ENCODE results near the gene PARP16.

Gene PARP16, protein sequence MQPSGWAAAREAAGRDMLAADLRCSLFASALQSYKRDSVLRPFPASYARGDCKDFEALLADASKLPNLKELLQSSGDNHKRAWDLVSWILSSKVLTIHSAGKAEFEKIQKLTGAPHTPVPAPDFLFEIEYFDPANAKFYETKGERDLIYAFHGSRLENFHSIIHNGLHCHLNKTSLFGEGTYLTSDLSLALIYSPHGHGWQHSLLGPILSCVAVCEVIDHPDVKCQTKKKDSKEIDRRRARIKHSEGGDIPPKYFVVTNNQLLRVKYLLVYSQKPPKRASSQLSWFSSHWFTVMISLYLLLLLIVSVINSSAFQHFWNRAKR

DNA sequence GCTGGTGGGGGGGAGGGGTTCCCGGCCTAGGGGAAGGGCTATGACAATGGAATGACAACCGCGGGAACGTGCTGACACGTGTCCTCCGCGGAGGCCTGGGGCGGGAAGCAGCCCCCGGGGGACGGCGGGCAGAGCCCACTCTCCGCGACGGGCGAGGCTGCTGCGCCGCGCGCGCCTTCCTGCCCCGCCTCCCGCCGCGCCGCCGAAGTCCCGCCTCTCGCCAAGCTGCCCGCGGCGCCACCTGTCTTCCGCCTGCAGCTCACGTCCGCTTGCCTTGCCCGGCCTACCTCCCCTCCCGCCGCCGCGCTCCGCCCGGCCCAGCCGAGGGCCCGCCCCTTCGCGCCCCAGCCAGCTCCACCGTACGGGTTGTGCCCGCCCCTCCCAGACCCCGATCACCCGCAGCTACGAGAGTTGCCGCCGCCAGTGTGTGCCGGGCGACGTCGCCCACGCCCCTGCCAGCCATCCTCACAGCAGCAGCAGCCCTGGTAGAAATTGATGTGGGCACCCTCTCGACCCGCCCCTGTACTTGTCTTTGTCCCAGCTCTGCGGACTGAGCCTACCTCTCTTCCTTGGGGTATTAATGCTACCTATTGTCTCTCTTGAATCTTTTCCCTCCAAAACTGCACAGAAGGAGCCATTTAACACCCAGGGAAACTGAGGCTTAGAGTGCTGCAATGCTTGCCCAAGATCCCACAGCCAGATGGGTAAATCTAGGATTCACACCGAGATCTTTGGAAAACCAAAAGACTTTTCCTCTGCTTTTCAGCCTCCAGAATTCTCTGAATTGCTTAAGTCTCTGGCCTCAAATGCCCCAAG lies at the start of gene PARP16:
Gene PARP16, minus strand, starts transcription at position 180 of the 816 bp plus-strand sequence. CDS start 457 bp downstream, outside the sequence.
- DNase-seq, result peak; percentile 60

DNA sequence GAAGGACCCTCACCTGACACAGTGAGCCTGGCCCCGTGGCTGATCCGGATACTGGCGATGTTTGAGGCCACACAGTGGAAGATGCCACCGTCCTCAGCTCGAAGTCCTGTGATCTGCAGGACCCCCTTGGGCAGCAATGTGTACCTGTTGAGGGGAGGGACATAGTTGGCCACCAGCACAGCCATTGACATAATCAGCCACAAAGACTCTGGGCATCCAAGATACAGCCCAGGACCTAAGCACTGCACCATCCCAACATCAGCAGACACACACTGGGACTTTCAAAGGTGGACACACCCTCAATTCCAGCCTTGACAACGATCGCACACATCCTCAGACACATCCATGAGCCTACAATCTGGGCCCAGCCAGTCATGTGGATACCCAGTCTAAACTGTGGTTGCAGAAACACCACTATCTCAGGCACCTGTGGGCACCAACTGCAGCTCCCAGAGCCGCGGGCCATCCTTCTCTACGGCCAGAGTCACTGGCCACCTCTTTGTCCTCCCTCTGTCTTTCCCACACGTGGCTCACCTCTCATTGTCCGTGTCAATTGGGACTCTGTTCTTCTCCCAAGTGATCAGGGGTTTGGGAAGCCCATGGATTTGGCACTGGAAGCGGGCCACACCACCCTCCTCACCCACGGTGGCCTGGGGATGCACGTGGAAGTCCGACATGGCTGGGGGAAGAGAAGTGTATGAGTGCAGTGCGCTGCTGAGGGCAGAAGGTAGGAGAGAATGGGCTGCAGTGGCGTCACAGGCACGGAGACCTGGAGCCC lies 48.8 kb upstream of the PARP16 start:
- no peak for DNase-seq

- no peak for DNase-seq
Measured at GRCh38 chr15:65334586-65335231, 48.0 kb upstream of the PARP16 start.

DNA sequence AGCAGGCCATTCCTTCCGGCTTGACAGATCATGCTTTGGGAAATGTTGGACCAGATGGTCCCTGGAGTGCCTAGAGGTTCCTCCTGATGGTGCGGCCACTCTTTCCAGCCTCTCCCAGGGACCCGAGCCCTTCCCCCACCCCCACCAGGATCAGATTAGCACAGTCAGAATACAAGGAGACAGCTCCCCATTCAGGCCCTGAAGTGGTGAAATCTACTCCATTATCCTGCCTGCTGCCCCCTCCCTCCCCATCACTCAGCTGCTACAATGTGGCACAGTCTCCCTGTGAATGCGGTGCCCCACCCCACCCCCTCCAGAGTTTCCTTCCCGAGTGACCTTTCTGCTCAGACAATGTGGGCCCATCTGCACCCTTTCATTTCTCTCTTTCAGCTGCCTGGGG lies 47.2 kb upstream of the PARP16 start:
- DNase-seq, result no peak

- no peak for DNase-seq
Measured at GRCh38 chr15:65333148-65333820, 46.6 kb upstream of the PARP16 start.

DNA sequence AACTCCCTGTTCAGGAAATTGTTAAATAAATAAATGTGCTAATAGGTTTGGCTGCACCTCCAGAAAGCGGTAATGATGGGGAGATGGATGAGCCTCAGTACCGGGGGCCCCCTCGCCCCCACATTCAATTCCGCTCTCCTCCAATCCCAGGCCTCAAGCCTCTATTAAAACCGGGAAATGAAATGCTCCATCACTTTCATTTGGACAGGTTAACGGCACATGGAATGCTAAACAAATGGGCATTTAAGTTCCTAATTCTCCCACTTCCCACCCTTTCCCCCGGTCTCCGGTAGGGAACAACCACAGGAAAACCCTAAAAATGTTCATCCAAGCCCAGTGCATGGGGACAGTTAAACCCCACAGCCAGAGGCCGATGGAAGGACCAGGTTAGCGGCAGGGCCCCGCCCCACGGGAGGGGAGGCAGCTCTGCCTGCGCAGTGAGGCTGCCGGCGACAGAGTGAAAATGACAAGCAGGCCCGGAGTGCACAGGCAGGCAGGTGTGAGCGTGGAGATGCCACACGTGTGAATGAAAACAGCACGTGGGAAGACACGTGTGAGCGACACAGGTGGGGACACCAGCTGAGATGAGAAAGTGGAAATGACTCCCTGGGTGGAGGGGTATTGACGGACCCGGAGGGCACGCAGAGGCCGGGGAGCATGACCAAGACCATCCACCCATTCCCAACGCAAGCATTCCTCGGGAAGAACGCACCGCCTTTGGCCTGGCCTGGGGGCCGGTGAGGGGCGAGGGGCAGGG lies 45.9 kb upstream of the PARP16 start:
- DNase-seq, result no peak

- DNase-seq, result no peak
Measured at GRCh38 chr15:65331811-65332210, 45.1 kb upstream of the PARP16 start.

GRCh38 chr15:65330934-65331645 lies 44.4 kb upstream of the PARP16 start:
- no peak for DNase-seq

DNA sequence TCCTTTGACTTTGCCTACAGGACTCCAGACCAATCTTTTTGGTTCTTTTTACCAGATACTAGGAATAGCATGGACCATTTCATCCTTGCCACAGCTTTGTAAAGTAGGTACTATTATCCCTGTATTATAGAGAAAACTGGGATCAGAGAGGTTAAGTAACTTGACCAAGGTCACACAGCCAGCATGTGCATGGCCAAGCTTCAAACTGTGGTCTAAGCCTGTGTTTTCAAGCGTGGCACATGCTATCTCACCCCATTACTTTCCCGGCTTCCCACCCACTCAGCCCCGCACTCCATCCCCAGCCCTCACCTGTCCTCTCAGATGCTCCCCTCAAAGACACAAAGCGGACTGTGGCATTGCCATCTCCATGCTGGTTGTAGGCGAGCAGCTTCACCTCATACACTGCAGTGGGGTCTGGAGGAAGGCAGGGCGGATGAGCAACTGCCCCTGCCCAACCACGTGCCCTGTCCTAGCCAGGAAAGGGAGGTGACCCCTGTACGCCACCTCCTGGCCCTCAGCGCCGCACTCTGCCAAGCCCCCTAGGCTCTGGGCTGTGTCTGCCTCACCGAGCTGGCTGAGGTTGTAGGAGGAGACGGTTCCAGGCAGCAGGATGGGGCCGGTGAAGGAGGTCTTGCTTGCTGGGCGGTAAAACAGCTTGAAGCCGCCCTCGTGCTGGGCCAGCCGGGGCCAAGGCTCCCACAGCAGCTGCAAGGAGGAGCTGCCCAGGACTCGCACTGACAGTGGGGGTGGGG lies 43.5 kb upstream of the PARP16 start:
- DNase-seq, result no peak

DNA sequence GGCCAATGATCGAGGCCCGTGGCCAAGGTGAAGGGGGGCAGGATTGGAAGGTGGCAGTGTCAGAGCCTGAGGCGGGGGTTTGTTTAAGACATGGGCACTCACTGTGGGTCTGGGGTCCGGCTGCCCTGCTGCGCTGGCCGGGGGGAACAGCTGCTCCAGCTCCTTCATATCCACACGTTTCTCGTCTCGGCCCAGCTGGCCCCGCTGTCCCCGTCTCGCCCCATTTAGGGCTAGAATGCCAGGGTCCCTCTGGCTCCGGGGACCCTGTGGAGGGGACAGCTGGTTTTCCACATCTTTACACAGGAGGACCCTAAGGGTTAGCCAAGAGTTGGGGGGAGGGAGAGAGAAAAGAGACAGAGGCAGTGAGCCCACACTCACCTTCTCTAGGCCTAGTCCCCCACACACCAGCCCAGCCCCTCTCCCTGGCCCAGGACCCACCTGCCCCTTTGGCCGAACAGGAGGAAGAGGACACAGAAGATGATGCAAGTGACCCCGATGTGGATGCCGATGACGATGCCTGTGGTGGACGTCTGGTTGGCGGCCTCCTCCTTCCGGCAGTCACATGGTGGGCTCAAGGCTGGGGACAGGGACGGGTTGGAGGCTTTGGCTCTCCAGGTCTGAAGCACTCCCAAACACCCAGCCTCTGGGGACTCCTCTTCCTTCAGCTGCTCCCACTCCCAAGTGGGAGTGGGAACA lies 42.8 kb upstream of the PARP16 start:
- no peak for DNase-seq

GRCh38 chr15:65328506-65329287 lies 42.0 kb upstream of the PARP16 start:
- DNase-seq, result no peak

- DNase-seq, result no peak
Measured at GRCh38 chr15:65327651-65328393, 41.1 kb upstream of the PARP16 start.

GRCh38 chr15:65326818-65327217 lies 40.1 kb upstream of the PARP16 start:
- no peak for DNase-seq

GRCh38 chr15:65326117-65326526 lies 39.4 kb upstream of the PARP16 start:
- DNase-seq, result no peak

- DNase-seq, result peak; percentile 44
Measured at GRCh38 chr15:65323071-65323511, 36.4 kb upstream of the PARP16 start.

- DNase-seq, result peak; percentile 54
Measured at GRCh38 chr15:65318870-65319356, 32.2 kb upstream of the PARP16 start.

DNA sequence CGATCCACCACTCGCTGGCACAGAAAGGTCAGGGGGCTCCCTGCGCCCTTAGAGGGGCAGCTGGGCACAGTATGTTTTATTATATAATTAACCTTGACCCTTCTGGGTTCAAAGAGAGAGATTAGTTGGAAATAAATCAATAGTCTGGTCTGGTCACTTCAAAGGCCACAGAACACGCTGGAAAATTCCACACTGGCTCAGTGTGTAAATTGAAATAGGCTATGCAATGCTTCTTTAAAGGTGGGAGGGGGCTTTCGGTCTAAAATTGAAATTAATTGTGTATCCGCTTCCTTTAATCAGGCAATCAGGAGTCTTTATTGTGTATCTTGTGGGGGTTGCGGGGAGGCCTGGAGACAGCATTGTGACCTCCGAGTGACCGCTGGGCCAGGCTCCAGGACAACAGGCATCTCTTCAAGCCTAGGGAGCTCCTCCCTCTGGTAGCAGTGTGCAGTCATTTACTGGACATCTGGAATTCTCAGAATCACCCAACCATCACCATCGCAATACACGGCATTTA lies 25.8 kb upstream of the PARP16 start:
- no peak for DNase-seq
